HG03575 (cell line): ENCODE data around the gene DGKI.

Source experiments
- ATAC-seq: cut with Tn5 transposase; IDR thresholded peaks from one replicate; pipeline ENCODE4 v1.9.1; 2021; ENCODE audit not compliant: unreplicated experiment, insufficient number of reproducible peaks, low FRiP score; ENCODE audit errors: extremely low read depth

DGKI gene

GRCh38 chr7:137846827-137847567 is at the start of gene DGKI:
TSS of gene DGKI (minus strand) at chr7:137846974.
- ATAC-seq: no peak

DNA sequence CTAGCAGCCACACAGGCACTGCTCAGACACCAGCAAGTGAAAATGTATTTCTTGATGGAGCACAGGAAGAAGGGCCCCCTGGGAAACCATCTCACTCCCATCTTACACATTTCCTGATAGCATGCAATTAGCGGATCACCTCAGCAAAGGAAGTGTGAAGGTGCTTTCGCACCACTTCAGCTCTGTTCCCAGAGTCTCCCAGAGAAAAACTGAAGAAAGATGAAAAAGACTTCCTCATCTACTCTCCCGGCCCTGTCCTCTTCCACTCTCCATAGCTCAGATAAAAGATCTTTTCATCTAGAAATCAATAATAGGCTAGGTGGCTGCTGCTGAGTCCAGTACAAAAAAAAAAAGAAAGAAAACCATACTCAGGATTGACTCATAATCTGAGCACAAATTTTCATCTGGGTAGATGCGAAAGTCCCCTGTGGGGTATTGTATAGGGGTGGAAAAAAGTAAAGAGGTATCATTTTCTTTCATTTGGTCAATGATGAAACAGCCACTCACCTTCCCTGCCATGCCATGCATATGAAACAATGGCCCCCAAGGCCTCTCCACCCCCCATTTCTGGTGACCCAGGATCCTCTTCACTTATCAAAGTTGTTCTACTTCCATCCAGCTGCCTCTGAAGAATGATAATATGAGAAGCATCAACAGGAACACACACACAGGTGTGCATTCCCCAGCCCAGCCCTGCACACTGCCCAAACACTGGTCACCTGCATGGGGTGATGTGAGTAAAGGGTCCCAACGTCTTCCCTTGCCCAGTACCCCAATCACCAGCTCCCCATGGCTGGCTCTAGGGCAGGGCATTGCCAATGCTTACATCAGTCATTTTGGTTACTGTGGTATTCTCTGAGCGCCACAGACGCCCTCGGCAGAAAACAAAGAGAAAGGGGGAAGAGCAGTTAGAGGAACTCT is 48.8 kb upstream of the DGKI start:
- peak; percentile 81 for ATAC-seq

DNA sequence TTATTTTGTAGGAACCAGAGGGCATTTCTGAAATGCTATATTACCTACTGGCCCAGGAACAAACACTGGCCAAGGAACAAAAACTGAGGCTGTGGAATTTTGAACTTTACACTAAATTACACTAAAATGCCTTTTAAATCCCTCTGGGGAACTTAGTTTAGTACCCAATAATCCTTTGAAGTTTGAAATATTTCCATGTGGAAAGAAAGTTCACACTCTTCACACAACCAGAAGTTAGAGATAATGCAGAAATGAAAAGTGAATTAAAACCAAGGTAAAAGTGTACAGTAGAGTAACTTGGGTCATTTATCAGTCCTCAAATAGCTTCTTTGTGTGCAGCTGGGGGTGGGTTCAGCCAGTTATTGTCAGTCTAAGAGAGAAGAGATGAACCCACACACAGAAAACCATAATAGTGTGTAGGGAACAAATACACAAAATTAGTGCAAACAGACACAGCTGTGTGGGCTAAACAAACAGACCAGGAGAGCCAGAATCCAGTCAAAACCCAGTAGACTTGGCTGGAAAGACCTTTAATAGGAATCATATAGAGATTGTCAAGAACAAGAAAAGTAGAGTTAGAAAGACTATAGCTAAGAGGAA is 46.5 kb upstream of the DGKI start:
- no peak for ATAC-seq

- no peak for ATAC-seq
Observed at GRCh38 chr7:137891016-137891655, 44.4 kb upstream of the DGKI start.

- no peak for ATAC-seq
Observed at GRCh38 chr7:137890449-137890921, 43.7 kb upstream of the DGKI start.

- no peak for ATAC-seq
Observed at GRCh38 chr7:137888241-137888640, 41.5 kb upstream of the DGKI start.

DNA sequence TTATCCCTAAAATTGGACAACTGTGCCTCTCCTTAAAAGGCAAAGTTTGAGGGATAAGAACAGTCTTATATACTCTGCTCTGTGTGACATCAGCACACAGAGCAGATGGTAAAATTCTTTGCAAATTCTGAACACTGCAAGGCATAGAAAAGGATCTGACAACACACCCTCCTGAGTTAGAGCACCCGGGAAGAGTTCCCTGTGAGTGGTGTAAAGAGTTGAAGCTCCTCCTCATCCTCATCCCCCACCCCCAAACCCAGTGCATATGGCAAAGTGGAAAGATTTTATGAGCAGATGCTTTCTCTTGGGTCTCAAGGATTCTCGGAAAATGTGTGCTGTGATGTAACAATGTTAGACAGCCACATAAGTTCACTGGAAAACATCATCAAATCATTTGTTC is 40.0 kb upstream of the DGKI start:
- no peak for ATAC-seq

- ATAC-seq: no peak
Observed at GRCh38 chr7:137886281-137886680, 39.5 kb upstream of the DGKI start.

- ATAC-seq: no peak
Observed at GRCh38 chr7:137885678-137886077, 38.9 kb upstream of the DGKI start.

- ATAC-seq: no peak
Observed at GRCh38 chr7:137882806-137883205, 36.0 kb upstream of the DGKI start.

GRCh38 chr7:137882261-137882668 is 35.5 kb upstream of the DGKI start:
- ATAC-seq: peak; percentile 84

- no peak for ATAC-seq
Observed at GRCh38 chr7:137881607-137882260, 35.0 kb upstream of the DGKI start.

DNA sequence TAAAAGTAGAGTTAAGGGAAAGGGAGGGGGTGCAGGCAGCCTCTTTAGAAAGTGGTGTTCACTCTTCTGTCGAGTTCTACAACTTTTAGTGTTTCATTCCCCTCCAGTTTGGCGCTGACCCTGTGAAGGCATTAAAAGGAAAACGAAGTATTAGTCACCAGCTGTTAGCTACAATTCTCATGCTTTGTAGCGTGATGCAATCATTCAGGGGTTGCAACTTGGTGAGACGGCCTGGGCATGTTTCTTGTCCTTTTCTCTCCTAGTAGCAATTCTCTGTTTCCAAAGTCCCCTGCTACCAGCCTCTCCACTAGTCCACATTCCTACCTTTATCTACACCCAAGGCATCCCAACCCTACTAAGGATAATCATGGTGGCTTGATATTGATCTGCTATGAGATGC is 33.7 kb upstream of the DGKI start:
- no peak for ATAC-seq

DNA sequence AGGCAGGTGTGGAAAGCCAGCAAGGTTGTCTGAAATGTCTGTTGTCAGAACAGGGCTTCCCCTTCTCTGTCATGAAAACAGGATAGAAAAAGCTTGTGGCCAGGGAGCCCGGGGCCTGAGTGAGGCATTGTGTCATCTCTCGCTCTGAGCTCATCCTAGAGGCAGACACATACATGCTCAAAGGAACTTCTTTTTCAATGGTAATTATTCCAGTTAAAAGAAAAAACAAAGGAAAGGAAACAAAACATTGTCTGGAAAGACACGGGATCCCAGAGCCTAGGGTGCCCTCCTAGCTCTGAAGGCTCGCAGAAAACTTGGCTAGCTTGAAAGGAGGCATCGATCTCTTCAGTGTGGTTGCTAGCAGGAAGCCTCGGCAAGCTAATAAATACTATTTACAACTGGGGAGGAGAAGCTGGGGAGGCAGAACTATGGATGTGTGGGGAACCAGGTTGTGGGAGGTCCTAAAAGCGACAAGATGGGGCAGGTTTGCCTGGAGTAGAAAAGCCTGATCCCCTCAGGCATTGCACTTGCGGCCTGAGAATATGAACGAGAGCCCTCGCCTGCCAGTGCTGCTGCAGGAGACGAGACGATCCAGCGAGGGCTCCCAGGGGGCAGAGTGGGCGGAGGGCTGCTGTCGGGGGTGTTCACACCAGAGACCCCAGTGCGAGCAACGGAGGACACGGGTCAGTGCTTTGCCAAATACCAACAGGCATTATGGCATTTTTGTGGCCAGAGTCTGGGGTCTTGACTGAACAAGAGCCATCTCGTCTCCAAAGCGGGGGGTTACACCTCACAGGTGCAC is 32.8 kb upstream of the DGKI start:
- ATAC-seq: no peak

GRCh38 chr7:137878333-137878961 is 31.7 kb upstream of the DGKI start:
- no peak for ATAC-seq

DNA sequence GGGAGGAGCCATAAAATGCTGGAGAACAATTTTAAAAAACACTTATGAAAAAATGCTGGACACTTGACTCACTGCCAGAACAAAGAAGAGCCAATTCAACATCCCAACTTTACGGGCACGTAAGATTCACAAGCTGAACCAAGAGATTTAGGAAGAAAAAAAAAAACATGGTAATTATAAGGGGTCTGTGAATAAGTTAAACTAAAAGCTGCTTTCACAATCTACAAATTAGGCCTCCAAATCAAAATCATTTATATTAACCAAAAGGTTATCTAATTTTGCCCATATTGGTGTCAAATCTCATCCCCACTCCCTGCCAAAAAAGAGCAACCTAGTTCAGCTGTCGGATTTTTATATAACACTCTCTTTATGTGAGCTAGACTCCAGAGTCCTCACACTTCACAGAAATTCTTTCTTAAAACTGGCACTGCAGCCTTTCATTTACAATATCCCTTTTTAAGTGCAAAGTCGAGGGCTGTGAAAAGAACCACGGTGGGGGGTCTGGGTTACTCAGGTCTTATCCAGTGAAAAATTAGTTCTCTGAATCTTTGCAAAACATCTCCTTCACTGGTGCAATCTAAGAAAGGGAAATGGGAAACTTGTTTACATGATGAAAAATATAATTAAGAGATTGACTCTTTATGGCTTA is 30.4 kb upstream of the DGKI start:
- ATAC-seq: no peak

GRCh38 chr7:137875746-137876145 is 29.0 kb upstream of the DGKI start:
- ATAC-seq: no peak
